ENCODE measurements around the gene TMEM132C. TPM values are rescaled to one million over a fixed set of nuclear protein-coding genes. Genes with fewer than 3 reads are reported as not detected.

Gene TMEM132C
- total and polyA plus RNA-seq, 2 of the 8 experiments (the other 6 are each of a cell fraction or from before 2014, with no cell fraction given) = 0.23 to 0.76 TPM

- Histone ChIP-seq H2BK15ac (ENCODE audit: low read length) (no peak overlapping the region), H2BK120ac (replicated peaks; ENCODE audit: low read depth, low read length) (no peak overlapping the region), H3K4me3 (ENCODE audit: extremely low read depth in 1 of 4, insufficient read depth in 2 of 4, low read depth in 3 of 4, low read length in 4 of 4) (no peak overlapping the region), H4K5ac (ENCODE audit: insufficient read length, low read depth, low read length) (no peak overlapping the region), H3K36me3 (ENCODE audit: control insufficient read depth in 2 of 4, insufficient read depth in 4 of 4, low read length in 3 of 4) (no peaks in the 10 kb centered on the region), H3K27ac (ENCODE audit: low read depth, low read length) (no peak overlapping the region), H3K79me2 (ENCODE audit: control insufficient read depth in 1 of 2, insufficient read depth in 2 of 2, low read length in 2 of 2) (no peaks in the 10 kb centered on the region), H3K4me1 (replicated peaks in 1 of 4; ENCODE audit: control insufficient read depth in 3 of 4, insufficient read depth in 4 of 4, low read length in 3 of 4) (peaks cover 0 to 10% (median 6%) of the 10 kb centered on the region in 4 experiments; a peak in 5 of 7 replicates), H2BK5ac (ENCODE audit: low read depth, low read length) (no peak overlapping the region), H2BK20ac (ENCODE audit: low read length) (no peak overlapping the region), H4K91ac (replicated peaks; ENCODE audit: insufficient read length, low read length) (no peak overlapping the region), H3K23me2 (ENCODE audit: low read depth, low read length) (peaks cover 9% of the 10 kb centered on the region; the same call in 1 of the 2 replicates), H3K4me2 (ENCODE audit: insufficient read depth in 1 of 2, low read depth in 2 of 2, low read length in 2 of 2) (no peak overlapping the region), H3K9ac (replicated peaks in 1 of 4; ENCODE audit: extremely low read depth in 1 of 4, low read depth in 3 of 4, low read length in 3 of 4) (no peak overlapping the region), H3K18ac (ENCODE audit: extremely low read depth, low read length) (no peak overlapping the region), H3K27me3 (replicated peaks in 1 of 4; ENCODE audit: control insufficient read depth in 3 of 4, extremely low read depth in 1 of 4, insufficient read depth in 3 of 4, low read length in 3 of 4) (peaks cover 9 to 24% (median 21%) of the 10 kb centered on the region in 4 experiments), H4K8ac (ENCODE audit: extremely low read depth, insufficient read depth, low read length) (no peak overlapping the region), H4K20me1 (replicated peaks in 1 of 2; ENCODE audit: control insufficient read depth in 1 of 2, insufficient read depth in 2 of 2, low read length in 2 of 2) (no peaks in the 10 kb centered on the region), H3K23ac (ENCODE audit: insufficient read length) (no peak overlapping the region), H2AK5ac (ENCODE audit: low read depth, low read length) (no peak overlapping the region), H2BK12ac (ENCODE audit: low read depth, low read length) (no peak overlapping the region), H3K56ac (replicated peaks; ENCODE audit: insufficient read length, low read depth, low read length) (no peak overlapping the region), H3K14ac (ENCODE audit: insufficient read length) (no peak overlapping the region), H2AFZ (ENCODE audit: low read length) (no peak overlapping the region), H3K9me3 (ENCODE audit: insufficient read depth in 2 of 2, low read depth in 1 of 2, low read length in 1 of 2) (peaks cover 0 to 5% of the 10 kb centered on the region in 2 experiments; a peak in 1 of 4 replicates), H3K4ac (replicated peaks; ENCODE audit: insufficient read length, low read depth, low read length) (no peak overlapping the region), H3K79me1 (ENCODE audit: low read depth, low read length) (no peaks in the 10 kb centered on the region)
- POLR2A ChIA-PET (ENCODE audit: partially characterized antibody) = no interaction called here
- DNase-seq (ENCODE audit: low read depth in 1 of 2, low spot score in 2 of 2) = no peak
- FAIRE-seq = no peak
- CTCF ChIA-PET (ENCODE audit: partially characterized antibody) = interaction anchor here (6.8 kb wide), 1 partner anchor 127 kb away, joined by 86 read pairs; no protein-coding TSS in a partner anchor
- 83% methylated on average over 3 of the region's 3 CpGs; no CpG with 5 or more reads in 1 of the 2 experiments for WGBS, 2 experiments (ENCODE audit: extremely low coverage in 1 of 2, insufficient coverage in 1 of 2, insufficient read length in 1 of 2, insufficient replicate concordance in 2 of 2, low coverage in 1 of 2, low lambda C conversion rate in 2 of 2, missing lambda C conversion rate in 1 of 2)
- TF ChIP-seq CBX8 (IDR thresholded peaks at IDR 0.05; ENCODE audit: borderline replicate concordance, low read depth, low read length) (no peak), CTBP2 (IDR thresholded peaks at IDR 0.05; ENCODE audit: borderline replicate concordance, insufficient read depth, insufficient read length, low read length) (no peak), CHD1 (IDR thresholded peaks at IDR 0.05; ENCODE audit: low read depth, low read length) (no peak), EP300 (IDR thresholded peaks at IDR 0.05; ENCODE audit: borderline replicate concordance in 1 of 2, low read depth in 2 of 2, low read length in 2 of 2) (no peak), TBP (IDR thresholded peaks at IDR 0.05; ENCODE audit: low read depth, low read length) (no peak), ZNF274 (IDR thresholded peaks at IDR 0.05; ENCODE audit: borderline replicate concordance, extremely low read depth, low read length) (no peak), POLR2A (IDR thresholded peaks at IDR 0.05; ENCODE audit: control extremely low read depth in 1 of 2, low read depth in 2 of 2, low read length in 2 of 2) (no peak), E2F6 (IDR thresholded peaks at IDR 0.05) (no peak), RXRA (IDR thresholded peaks at IDR 0.05; ENCODE audit: insufficient read depth, low read depth, low read length) (no peak), FOSL1 (IDR thresholded peaks at IDR 0.05; ENCODE audit: insufficient read depth, low read depth, low read length) (no peak), TEAD4 (IDR thresholded peaks at IDR 0.05; ENCODE audit: low read depth, low read length) (no peak), TCF12 (IDR thresholded peaks at IDR 0.05; ENCODE audit: low read depth, low read length) (no peak), NRF1 (IDR thresholded peaks at IDR 0.05; ENCODE audit: low read depth, low read length) (no peak), SIX5 (IDR thresholded peaks at IDR 0.05; ENCODE audit: low read depth, low read length) (no peak)
These were observed 5.2 kb upstream of the TMEM132C start for GRCh38 chr12:128261757-128262156.
